Hippocampal formation (tissue), 2 donors: ENCODE results near the gene GALNT2.

Experiments
- DNase-seq, 2 donors: peaks; one replicate each; lab custom pipeline; 2025; lab: John Stamatoyannopoulos, UW

GALNT2 gene

GRCh38 chr1:230091473-230092231 lies 24.6 kb downstream of the GALNT2 start:
- DNase-seq = no peak

GRCh38 chr1:230094746-230095145 lies 27.7 kb downstream of the GALNT2 start:
- no peak for DNase-seq

GRCh38 chr1:230095938-230096337 lies 28.9 kb downstream of the GALNT2 start:
- DNase-seq = no peak

- no peak for DNase-seq
Measured at GRCh38 chr1:230097370-230097769, 30.3 kb downstream of the GALNT2 start.

GRCh38 chr1:230098723-230099122 lies 31.7 kb downstream of the GALNT2 start:
- no peak for DNase-seq

GRCh38 chr1:230099465-230099864 lies 32.4 kb downstream of the GALNT2 start:
- no peak for DNase-seq

GRCh38 chr1:230100932-230101331 lies 33.9 kb downstream of the GALNT2 start:
- no peak for DNase-seq

- DNase-seq = no peak
Measured at GRCh38 chr1:230101556-230101955, 34.5 kb downstream of the GALNT2 start.

- DNase-seq = no peak
Measured at GRCh38 chr1:230102046-230102445, 35.0 kb downstream of the GALNT2 start.

GRCh38 chr1:230102472-230102871 lies 35.4 kb downstream of the GALNT2 start:
- no peak for DNase-seq

- no peak for DNase-seq
Measured at GRCh38 chr1:230103306-230104173, 36.5 kb downstream of the GALNT2 start.

- DNase-seq = peak; percentile 43 to 52
Measured at GRCh38 chr1:230104395-230105244, 37.6 kb downstream of the GALNT2 start.

GRCh38 chr1:230105245-230105753 lies 38.3 kb downstream of the GALNT2 start:
- DNase-seq = no peak

GRCh38 chr1:230105754-230106625 lies 39.0 kb downstream of the GALNT2 start:
- DNase-seq = no peak

- DNase-seq = peak in 1 of 2 donors; percentile 41
Measured at GRCh38 chr1:230107941-230108340, 40.9 kb downstream of the GALNT2 start.

- DNase-seq = no peak
Measured at GRCh38 chr1:230108580-230108979, 41.5 kb downstream of the GALNT2 start.

- DNase-seq = no peak
Measured at GRCh38 chr1:230109066-230109465, 42.0 kb downstream of the GALNT2 start.

GRCh38 chr1:230109895-230110667 lies 43.0 kb downstream of the GALNT2 start:
- no peak for DNase-seq

- DNase-seq = no peak
Measured at GRCh38 chr1:230110971-230111370, 43.9 kb downstream of the GALNT2 start.

- DNase-seq = peak; percentile 66 to 80
Measured at GRCh38 chr1:230112131-230112701, 45.2 kb downstream of the GALNT2 start.
